Tibial artery (tissue), 4 donors: Measurements from ENCODE around the gene DTX1.
"Not testable (repeated sequence)": the region's sequence is repeated elsewhere in the genome, so short reads cannot be mapped to it uniquely, and the experiment has no call there.

Experiments used
- DNase-seq, 2 donors: peaks; one replicate each; pipeline ENCODE4 v3.0.0-alpha.2; 2019
- H3K27ac ChIP-seq, 2 donors: fragments of 200-600 bp; sonication (generic) in 1 of 2; 1 replicate in 1 of 2; 2 replicates in 1 of 2; pipeline ENCODE4 v1.5.1; 2018 to 2019; ENCODE audit warnings: mild to moderate bottlenecking in 1 of 2
- H3K27me3 ChIP-seq, 2 donors: fragments of 200-600 bp; sonication (generic) in 1 of 2; one replicate each; pipeline versions ENCODE4 v1.5.1 to v1.6.0; 2016 to 2019
- H3K36me3 ChIP-seq, 3 donors: fragments of 200-600 bp; sonication (generic) in 2 of 3; one replicate each; pipeline ENCODE4 v1.5.1; 2016 to 2019; ENCODE audit warnings: mild to moderate bottlenecking in 2 of 3
- H3K4me1 ChIP-seq, 4 donors: fragments of 200-600 bp; sonication (generic) in 2 of 4; 1 replicate in 3 of 4; 2 replicates in 1 of 4; pipeline ENCODE4 v1.5.1; 2016 to 2019
- H3K4me3 ChIP-seq, 2 donors: fragments of 200-600 bp; sonication (generic) in 1 of 2; 1 replicate in 1 of 2; 2 replicates in 1 of 2; pipeline ENCODE4 v1.5.1; 2018 to 2019; ENCODE audit warnings: mild to moderate bottlenecking in 2 of 2
- H3K9me3 ChIP-seq, 3 donors: fragments of 200-600 bp; sonication (generic) in 1 of 3; one replicate each; pipeline ENCODE4 v1.5.1; 2016 to 2019
- intact Hi-C: fragments of 100-400 bp; cut with DNase I; formaldehyde crosslinking; loops from one replicate; pipeline ENCODE4 v1.15.0; 2023; ENCODE audit warnings: low total_unique reads
- TF ChIP-seq, protein P1 (sequence below), 2 experiments: fragments of 200-600 bp in 1 of 2; fragments of 450-650 bp in 1 of 2; IDR thresholded peaks; one replicate each; pipeline ENCODE4 v1.5.1; 2017 to 2019; ENCODE audit warnings: antibody characterized with exemption in 2 of 2, mild to moderate bottlenecking in 1 of 2, moderate library complexity in 1 of 2

Gene DTX1

DNA sequence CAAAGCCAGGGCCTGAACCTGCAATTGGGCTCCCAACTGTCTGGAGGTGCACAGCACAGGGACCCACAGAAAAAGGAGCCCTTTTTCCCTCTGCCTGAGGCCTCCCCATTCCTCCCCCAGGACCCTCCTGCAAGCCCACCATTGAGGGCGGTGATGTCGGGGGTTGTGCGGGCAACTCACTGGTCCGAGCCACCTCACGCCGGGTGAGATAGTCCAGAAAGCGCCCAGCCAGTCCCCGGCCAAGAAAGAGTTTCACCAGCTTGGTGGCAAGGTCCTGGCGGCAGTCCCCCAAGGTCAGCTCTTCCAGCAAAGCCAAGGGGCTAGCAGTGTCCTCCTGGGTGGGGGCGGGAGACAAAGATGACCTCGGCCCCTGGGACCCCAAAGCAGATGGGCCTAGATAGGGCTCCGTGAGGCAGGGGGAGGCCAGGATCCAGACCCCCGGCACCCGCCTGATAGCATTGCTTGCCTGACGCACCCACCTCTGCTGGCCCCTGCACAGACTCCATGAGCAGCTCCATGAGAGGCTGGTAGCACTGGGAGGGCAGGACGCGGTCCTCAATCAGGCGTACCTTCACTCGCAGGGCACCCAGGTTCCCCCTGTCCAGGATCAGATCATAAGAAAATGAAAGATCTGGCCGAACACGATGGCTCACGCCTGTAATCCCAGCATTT lies 59.1 kb downstream of the DTX1 start:
- H3K9me3 ChIP-seq = no peaks in the 10 kb centered on the region
- TF ChIP-seq, protein P1, sequence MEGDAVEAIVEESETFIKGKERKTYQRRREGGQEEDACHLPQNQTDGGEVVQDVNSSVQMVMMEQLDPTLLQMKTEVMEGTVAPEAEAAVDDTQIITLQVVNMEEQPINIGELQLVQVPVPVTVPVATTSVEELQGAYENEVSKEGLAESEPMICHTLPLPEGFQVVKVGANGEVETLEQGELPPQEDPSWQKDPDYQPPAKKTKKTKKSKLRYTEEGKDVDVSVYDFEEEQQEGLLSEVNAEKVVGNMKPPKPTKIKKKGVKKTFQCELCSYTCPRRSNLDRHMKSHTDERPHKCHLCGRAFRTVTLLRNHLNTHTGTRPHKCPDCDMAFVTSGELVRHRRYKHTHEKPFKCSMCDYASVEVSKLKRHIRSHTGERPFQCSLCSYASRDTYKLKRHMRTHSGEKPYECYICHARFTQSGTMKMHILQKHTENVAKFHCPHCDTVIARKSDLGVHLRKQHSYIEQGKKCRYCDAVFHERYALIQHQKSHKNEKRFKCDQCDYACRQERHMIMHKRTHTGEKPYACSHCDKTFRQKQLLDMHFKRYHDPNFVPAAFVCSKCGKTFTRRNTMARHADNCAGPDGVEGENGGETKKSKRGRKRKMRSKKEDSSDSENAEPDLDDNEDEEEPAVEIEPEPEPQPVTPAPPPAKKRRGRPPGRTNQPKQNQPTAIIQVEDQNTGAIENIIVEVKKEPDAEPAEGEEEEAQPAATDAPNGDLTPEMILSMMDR (IDR thresholded peaks at IDR 0.05) = no peak
- H3K27me3 ChIP-seq = peaks cover 0 to 71% of the 10 kb centered on the region in 2 donors
- no peak overlapping the region for H3K4me3 ChIP-seq
- H3K4me1 ChIP-seq = no peaks in the 10 kb centered on the region
- no peaks in the 10 kb centered on the region for H3K36me3 ChIP-seq
- no peak for DNase-seq
- intact Hi-C loops = no loop called here
- H3K27ac ChIP-seq = no peak overlapping the region

DNA sequence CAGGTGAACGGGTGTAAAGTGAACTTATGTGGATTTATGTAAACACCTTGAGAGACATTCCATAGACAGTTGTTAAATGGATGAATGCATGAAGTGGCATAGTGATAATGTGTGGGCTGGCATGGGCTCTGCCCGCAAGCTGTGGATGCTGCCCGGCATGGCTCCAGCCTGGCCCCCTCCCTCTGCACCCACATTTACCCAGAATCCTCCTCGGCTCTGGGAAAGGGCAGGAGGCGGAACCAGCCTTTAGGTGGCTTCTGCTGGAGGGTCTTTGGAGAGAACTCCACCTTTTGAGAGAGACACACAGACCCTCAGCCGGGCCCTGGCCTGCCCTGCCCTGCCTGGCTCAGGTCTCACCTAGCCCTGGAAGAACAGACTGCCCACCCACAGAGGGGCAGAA lies 60.3 kb downstream of the DTX1 start:
- Histone ChIP-seq H3K9me3 (no peaks in the 10 kb centered on the region), H3K36me3 (no peaks in the 10 kb centered on the region), H3K4me3 (no peak overlapping the region), H3K4me1 (no peaks in the 10 kb centered on the region), H3K27ac (no peak overlapping the region), H3K27me3 (peaks cover 0 to 76% of the 10 kb centered on the region in 2 donors)
- TF ChIP-seq, protein P1 (IDR thresholded peaks at IDR 0.05) = no peak
- intact Hi-C loops = no loop called here
- DNase-seq = no peak

DNA sequence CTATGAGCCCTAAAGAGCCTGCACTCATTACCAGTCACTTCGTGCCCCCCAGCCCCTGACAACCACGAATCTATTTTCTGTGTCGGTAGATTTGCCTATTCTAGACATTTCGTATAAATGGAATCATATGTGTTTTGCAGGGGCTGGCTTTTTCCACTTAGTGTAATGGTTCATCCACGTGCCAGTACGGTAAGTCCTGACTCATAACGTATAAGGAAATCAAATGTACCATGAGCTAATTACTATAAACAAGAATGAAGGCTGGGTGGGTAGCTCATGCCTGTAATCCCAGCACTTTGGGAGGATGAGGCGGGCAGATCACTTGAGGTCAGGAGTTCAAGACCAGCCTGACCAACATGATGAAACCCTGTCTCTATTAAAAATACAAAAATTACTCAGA lies 61.2 kb downstream of the DTX1 start:
- H3K9me3 ChIP-seq, H3K27ac ChIP-seq, DNase-seq, intact Hi-C loops, H3K4me3 ChIP-seq, H3K36me3 ChIP-seq, H3K4me1 ChIP-seq: not testable (repeated sequence)
- H3K27me3 ChIP-seq = peaks cover 0 to 69% of the 10 kb centered on the region in 2 donors

DNA sequence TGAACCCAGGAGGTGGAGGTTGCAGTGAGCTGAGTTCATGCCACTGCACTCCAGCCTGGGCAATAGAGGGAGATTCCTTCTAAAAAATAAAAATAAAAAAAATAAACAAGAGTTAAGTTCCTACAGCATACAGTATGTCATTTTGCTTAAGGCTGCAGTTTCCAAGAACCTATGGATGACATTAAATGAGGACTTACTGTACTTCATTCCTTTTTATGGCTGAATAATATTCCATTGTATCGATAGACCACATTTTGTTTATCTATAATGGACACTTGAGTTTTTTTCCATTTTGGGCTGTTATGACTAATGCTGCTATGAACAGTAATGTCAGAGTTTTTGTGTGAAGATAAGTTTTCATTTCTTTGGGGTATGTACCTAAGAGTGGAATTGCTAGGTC lies 61.6 kb downstream of the DTX1 start:
- TF ChIP-seq, protein P1 (IDR thresholded peaks at IDR 0.05) = no peak
- intact Hi-C loops = no loop called here
- H3K36me3 ChIP-seq = no peaks in the 10 kb centered on the region
- H3K27me3 ChIP-seq = peaks cover 0 to 65% of the 10 kb centered on the region in 2 donors
- no peaks in the 10 kb centered on the region for H3K4me1 ChIP-seq
- H3K27ac ChIP-seq = no peak overlapping the region
- H3K4me3 ChIP-seq = no peak overlapping the region
- DNase-seq = no peak
- H3K9me3 ChIP-seq = no peaks in the 10 kb centered on the region

DNA sequence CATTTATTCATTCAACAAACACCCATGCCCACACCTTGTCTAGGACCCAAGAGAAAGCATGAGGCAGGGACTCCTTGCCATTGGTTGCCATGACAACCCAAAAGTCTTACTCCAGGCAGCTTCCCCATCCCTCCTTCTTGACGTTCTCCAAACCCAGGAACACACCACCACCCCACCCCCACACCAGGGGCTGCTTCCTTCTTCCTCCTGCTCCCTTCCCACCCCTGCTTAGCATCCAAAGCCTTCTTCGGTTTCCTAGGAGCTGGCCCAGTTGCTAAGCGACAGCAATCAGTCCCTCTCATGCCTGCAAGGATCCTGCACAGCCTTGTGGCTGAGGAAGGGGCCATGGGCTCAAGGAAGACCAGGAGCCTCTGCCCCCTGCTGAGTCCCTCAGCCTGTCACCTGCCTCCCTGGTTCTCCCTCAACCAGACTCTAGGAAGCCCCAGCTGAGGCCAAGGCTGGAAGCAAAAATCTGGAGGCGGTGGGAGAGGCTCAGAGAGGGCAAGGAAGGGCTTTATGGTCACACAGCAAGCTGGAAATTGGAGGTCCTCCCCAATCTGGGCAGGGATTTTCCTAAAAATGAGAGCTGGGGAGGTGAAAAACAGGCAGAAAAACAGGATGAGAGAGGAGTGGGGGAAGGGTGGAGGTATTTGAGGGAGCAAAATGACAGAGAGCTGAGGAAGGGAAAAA lies 63.6 kb downstream of the DTX1 start:
- no peak for DNase-seq

More for the DNA sequence above, 63.6 kb downstream of the DTX1 start:
- Histone ChIP-seq H3K27me3 (peaks cover 0 to 45% of the 10 kb centered on the region in 2 donors), H3K9me3 (no peaks in the 10 kb centered on the region), H3K4me3 (no peak overlapping the region), H3K4me1 (no peaks in the 10 kb centered on the region), H3K27ac (no peak overlapping the region), H3K36me3 (no peaks in the 10 kb centered on the region)
- TF ChIP-seq, protein P1 (IDR thresholded peaks at IDR 0.05) = no peak
- intact Hi-C loops = no loop called here
